ENCODE data around the gene DYRK3. TPM values are rescaled to one million over a fixed set of nuclear protein-coding genes. Genes with fewer than 3 reads are reported as not detected.
A peak's percentile ranks its signal among the peaks of the same experiment; 100 is the strongest.
"Not testable (repeated sequence)": the region's sequence is repeated elsewhere in the genome, so short reads cannot be mapped to it uniquely, and the experiment has no call there.

Gene DYRK3
- total and polyA plus RNA-seq, 12 donors, result 4.1 to 31.1 (median 20.8) TPM

DNA sequence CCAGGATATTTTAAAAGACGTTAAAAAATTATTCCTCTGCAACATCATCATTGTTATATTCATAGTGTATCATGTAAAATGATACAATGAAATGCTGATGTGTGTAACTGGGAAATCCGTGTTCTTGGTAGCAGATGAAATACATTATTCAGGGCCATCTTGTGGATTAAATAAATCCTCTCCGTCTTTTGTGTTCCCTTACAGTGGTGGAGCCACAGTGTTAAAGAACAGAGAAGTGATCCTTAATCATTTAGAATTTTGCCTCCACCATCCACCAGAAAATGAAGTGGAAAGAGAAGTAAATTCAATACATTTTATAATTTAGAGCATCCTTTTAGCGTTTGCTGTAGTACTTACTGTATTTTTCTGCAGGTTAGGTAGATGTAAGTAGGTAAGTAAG lies 1.3 kb downstream of the DYRK3 start:
- WGBS, 2 donors, result 24 to 26% methylated on average over 4 of the region's 4 CpGs
- Histone ChIP-seq H3K9me3 (no peaks in the 10 kb centered on the region), H3K36me3 (peaks cover 0 to 33% (median 4%) of the 10 kb centered on the region in 9 donors), H3K27ac (peak overlapping the region in 7 of 10 donors; percentile 13 to 94 (median 90)), H3K4me1 (peaks cover 0 to 61% (median 30%) of the 10 kb centered on the region in 9 donors), H3K27me3 (peaks cover 0 to 10% (median 0%) of the 10 kb centered on the region in 7 donors), H3K4me3 (peak overlapping the region in 7 of 10 donors; percentile 81 to 98 (median 95))
- DNase-seq, result no peak
- intact Hi-C loops (cut with DNase I), result loop anchor here in 7 of 10 donors (2.0 to 10.0 kb wide), 5 partner anchors 16 to 438 kb away; no protein-coding TSS in a partner anchor
- ATAC-seq, result no peak
- TF ChIP-seq CTCF (IDR thresholded peaks at IDR 0.05), result no peak

DNA sequence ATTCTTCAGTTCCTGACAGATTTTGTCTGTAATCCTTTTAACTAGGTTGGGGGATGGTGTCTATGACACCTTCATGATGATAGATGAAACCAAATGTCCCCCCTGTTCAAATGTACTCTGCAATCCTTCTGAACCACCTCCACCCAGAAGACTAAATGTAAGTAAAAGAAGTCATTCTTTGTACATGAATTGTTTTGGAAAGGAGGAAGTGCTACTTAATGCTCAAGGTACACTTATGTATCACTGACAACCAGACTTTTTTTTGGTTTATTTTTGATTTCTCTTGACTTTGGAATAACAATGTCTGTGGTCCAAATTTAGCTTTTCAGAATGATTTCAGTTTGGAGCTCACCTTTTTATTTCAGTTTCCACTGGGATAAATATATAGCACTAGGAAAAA lies 2.3 kb downstream of the DYRK3 start:
- peak overlapping the region in 2 of 10 donors; percentile 94 to 96 for H3K4me3 ChIP-seq
- no peak for TF ChIP-seq CTCF (IDR thresholded peaks at IDR 0.05)
- intact Hi-C loops (cut with DNase I), result loop anchor here in 7 of 10 donors (2.0 to 10.0 kb wide), 5 partner anchors 15 to 437 kb away; no protein-coding TSS in a partner anchor
- H3K27me3 ChIP-seq, result peaks cover 0 to 10% (median 0%) of the 10 kb centered on the region in 7 donors
- DNase-seq, result no peak
- peaks cover 0 to 61% (median 30%) of the 10 kb centered on the region in 9 donors for H3K4me1 ChIP-seq
- no peak for ATAC-seq
- peaks cover 0 to 33% (median 4%) of the 10 kb centered on the region in 9 donors for H3K36me3 ChIP-seq
- H3K27ac ChIP-seq, result peak overlapping the region in 4 of 10 donors; percentile 13 to 94 (median 92)
- no peaks in the 10 kb centered on the region for H3K9me3 ChIP-seq

GRCh38 chr1:206642074-206642473 lies 6.7 kb downstream of the DYRK3 start:
- WGBS, 2 donors, result 74% methylated on average over 2 of the region's 2 CpGs
- peaks cover 0 to 55% (median 4%) of the 10 kb centered on the region in 9 donors for H3K36me3 ChIP-seq
- intact Hi-C loops (cut with DNase I); H3K27me3 ChIP-seq; DNase-seq; H3K9me3 ChIP-seq; ATAC-seq; H3K4me3 ChIP-seq; H3K27ac ChIP-seq: not testable (repeated sequence)
- peaks cover 0 to 32% (median 9%) of the 10 kb centered on the region in 9 donors for H3K4me1 ChIP-seq

DNA sequence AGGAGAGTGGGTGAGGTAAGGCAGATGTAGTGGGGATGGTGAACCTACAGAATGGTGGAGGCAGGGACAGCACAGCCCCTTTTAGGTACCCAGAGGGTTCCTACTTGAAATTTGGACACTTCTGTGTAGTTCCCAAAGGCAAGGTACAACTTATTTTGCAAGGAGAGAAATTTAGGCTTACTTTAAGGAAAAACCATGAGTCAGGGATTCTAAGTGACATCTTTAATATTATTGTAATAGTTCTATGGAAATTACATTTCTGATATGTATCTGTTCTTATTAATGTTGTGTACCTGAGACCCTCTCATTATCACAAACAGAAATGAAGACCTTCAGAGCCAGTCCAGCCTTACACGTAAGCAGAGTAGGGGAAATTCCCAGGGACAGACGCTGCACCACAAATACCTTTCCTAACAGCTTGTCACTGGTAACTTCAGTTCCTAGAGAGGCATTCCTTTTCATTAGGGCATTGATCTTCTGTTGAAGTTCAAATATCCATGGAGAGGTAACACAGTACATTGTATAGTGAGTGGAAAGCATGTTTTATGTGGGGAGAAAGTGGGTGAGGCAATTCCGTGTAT lies 7.9 kb downstream of the DYRK3 start:
- WGBS, 2 donors, result 62 to 68% methylated on average over 3 of the region's 3 CpGs
- H3K36me3 ChIP-seq, result peaks cover 0 to 63% (median 12%) of the 10 kb centered on the region in 9 donors
- no peak for ATAC-seq
- no peaks in the 10 kb centered on the region for H3K27me3 ChIP-seq
- H3K27ac ChIP-seq, result peak overlapping the region in 1 of 10 donors; percentile 20
- H3K9me3 ChIP-seq, result no peaks in the 10 kb centered on the region
- no peak overlapping the region for H3K4me3 ChIP-seq
- DNase-seq, result no peak
- intact Hi-C loops (cut with DNase I), result no loop called here
- no peak for TF ChIP-seq CTCF (IDR thresholded peaks at IDR 0.05)
- peaks cover 0 to 25% (median under 1%) of the 10 kb centered on the region in 9 donors for H3K4me1 ChIP-seq

DNA sequence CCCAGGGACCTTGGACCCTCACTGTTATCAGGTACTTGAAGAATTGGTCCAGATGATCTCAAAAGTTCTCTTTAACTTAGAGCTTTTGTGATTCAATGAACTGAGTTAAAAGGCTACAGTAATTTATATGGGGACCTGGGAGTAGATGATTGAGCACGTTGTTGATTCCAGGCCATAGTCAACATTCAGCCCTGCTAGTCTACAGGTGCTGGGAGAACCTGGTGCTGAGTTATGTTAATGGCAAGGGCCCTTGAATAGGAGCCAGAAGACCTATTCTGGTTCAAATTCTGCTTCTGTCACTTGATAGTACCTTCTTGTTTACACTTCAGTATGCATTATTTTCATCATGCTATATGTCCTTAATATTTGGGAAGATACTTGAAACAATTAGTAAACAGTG lies 11.2 kb downstream of the DYRK3 start:
- no peak for TF ChIP-seq CTCF (IDR thresholded peaks at IDR 0.05)
- 92 to 93% methylated on average over 1 of the region's 1 CpG for WGBS, 2 donors
- Histone ChIP-seq H3K9me3 (no peaks in the 10 kb centered on the region), H3K4me3 (no peak overlapping the region), H3K27me3 (no peaks in the 10 kb centered on the region), H3K4me1 (peaks cover 14 to 39% (median 23%) of the 10 kb centered on the region in 9 donors), H3K36me3 (peaks cover 0 to 52% (median 7%) of the 10 kb centered on the region in 9 donors), H3K27ac (no peak overlapping the region)
- DNase-seq (no peak), ATAC-seq (no peak)
- intact Hi-C loops (cut with DNase I), result no loop called here

Measured in heart right ventricle (tissue), 16 donors.